GM12878 (cell line): ENCODE measurements around the gene ARSJ. TPM values are rescaled to one million over a fixed set of nuclear protein-coding genes. Genes with fewer than 3 reads are reported as not detected.

Experiments
- ATAC-seq: fragments of 200-7000 bp; cut with Tn5 transposase; 3 replicates; pipeline ENCODE4 v1.9.1; 2020; ENCODE audit warnings: mild to moderate bottlenecking, moderate library complexity
- BruUV-seq: library from RNA; stranded (reverse); fragments of 400-500 nt; replicated peaks from 2 replicates; lab custom pipeline; 2021; lab: Mats Ljungman, UMichigan
- CTCF ChIA-PET: fragments of 300-600 bp; sonication (Branson Sonifier 250); formaldehyde crosslinking; extraction: SDS; loops from one replicate; lab custom pipeline; 2021; ENCODE audit warnings: inconsistent platforms; lab: Yijun Ruan, JAX
- POLR2A ChIA-PET: fragments of 350-600 bp; formaldehyde crosslinking; extraction: SDS; loops from one replicate; lab custom pipeline; 2021; ENCODE audit warnings: inconsistent platforms; lab: Charles Lee
- RAD21 ChIA-PET: fragments of 300-600 bp; sonication (Branson Sonifier 250); formaldehyde crosslinking; loops from one replicate; lab custom pipeline; 2023; ENCODE audit warnings: antibody characterized with exemption; ENCODE audit not compliant: unreplicated experiment; lab: Charles Lee
- SMC1A ChIA-PET: fragments of 300-600 bp; sonication (Branson Sonifier 250); formaldehyde crosslinking; loops from one replicate; lab custom pipeline; 2023; ENCODE audit not compliant: unreplicated experiment, uncharacterized antibody; lab: Charles Lee
- DNase-seq: peaks from one replicate; pipeline ENCODE4 v3.0.0-alpha.2; 2011; ENCODE audit warnings: low read depth, low spot score
- FAIRE-seq: peaks from 3 replicates; lab custom pipeline; 2011; peaks lifted over from hg19 to GRCh38; lab: Jason Lieb, UNC
- H2AFZ ChIP-seq: 2 replicates; pipeline ENCODE4 v1.6.0; 2011; ENCODE audit warnings: low read depth, low read length, control low read depth; ENCODE audit not compliant: control insufficient read depth
- H3K27ac ChIP-seq: 2 replicates; pipeline ENCODE4 v1.5.1; 2011; ENCODE audit warnings: control low read depth; ENCODE audit not compliant: control insufficient read depth, insufficient read depth
- H3K27me3 ChIP-seq, 2 experiments: replicated peaks in 1 of 2; 2 replicates each; pipeline versions ENCODE4 v1.6.0 to v1.6.1; 2011; ENCODE audit warnings: low read length in 1 of 2; ENCODE audit not compliant: control insufficient read depth in 2 of 2, insufficient read depth in 2 of 2
- H3K36me3 ChIP-seq, 2 experiments: 2 replicates each; pipeline ENCODE4 v1.5.1; 2011; ENCODE audit warnings: low read length in 1 of 2; ENCODE audit not compliant: control insufficient read depth in 2 of 2, insufficient read depth in 2 of 2
- H3K4me1 ChIP-seq: 2 replicates; pipeline ENCODE4 v1.6.1; 2011; ENCODE audit warnings: mild to moderate bottlenecking, low read length, moderate library complexity, mixed read lengths; ENCODE audit not compliant: control insufficient read depth, insufficient read depth
- H3K4me2 ChIP-seq: 2 replicates; pipeline ENCODE4 v1.6.0; 2011; ENCODE audit warnings: control low read depth; ENCODE audit not compliant: control insufficient read depth, insufficient read depth
- H3K4me3 ChIP-seq: fragments of 200-600 bp; sonication (generic); 2 replicates; pipeline ENCODE4 v1.5.1; 2016
- H3K79me2 ChIP-seq: 2 replicates; pipeline ENCODE4 v1.6.0; 2011; ENCODE audit warnings: low read length; ENCODE audit not compliant: control insufficient read depth, insufficient read depth
- H3K9ac ChIP-seq: 2 replicates; pipeline ENCODE4 v1.8.0; 2011; ENCODE audit warnings: low read length, control low read depth, mixed read lengths; ENCODE audit not compliant: control insufficient read depth, insufficient read depth
- H3K9me3 ChIP-seq: replicated peaks from 3 replicates; pipeline ENCODE4 v1.5.1; 2011; ENCODE audit warnings: mild to moderate bottlenecking, low read length; ENCODE audit not compliant: control insufficient read depth, insufficient read depth
- H4K20me1 ChIP-seq: 2 replicates; pipeline ENCODE4 v1.6.0; 2011; ENCODE audit not compliant: control insufficient read depth, insufficient read depth
- ELK1 ChIP-seq: IDR thresholded peaks from 2 replicates; pipeline ENCODE4 v1.6.1; 2012; ENCODE audit warnings: low read depth, low read length, improper control_type of control experiment
- IRF4 ChIP-seq: IDR thresholded peaks from 2 replicates; pipeline ENCODE4 v1.6.1; 2011; ENCODE audit warnings: low read depth, low read length
- NFIC ChIP-seq: IDR thresholded peaks from 2 replicates; pipeline ENCODE4 v1.6.1; 2012; ENCODE audit warnings: low read depth, mild to moderate bottlenecking, inconsistent platforms, low read length, moderate library complexity
- NRF1 ChIP-seq: conservative IDR thresholded peaks from 2 replicates; pipeline ENCODE4 v1.6.1; 2011; ENCODE audit warnings: mild to moderate bottlenecking, low read depth, low read length, improper control_type of control experiment
- RUNX3 ChIP-seq: IDR thresholded peaks from 2 replicates; pipeline ENCODE4 v1.6.1; 2012; ENCODE audit warnings: low read length, inconsistent platforms
- SKIL ChIP-seq: fragments of 450-650 bp; IDR thresholded peaks from 2 replicates; pipeline ENCODE4 v1.6.1; 2017; ENCODE audit warnings: mild to moderate bottlenecking, low read depth, inconsistent platforms; ENCODE audit not compliant: poor library complexity, severe bottlenecking
- SREBF2 ChIP-seq: IDR thresholded peaks from 2 replicates; pipeline ENCODE4 v1.6.1; 2012; ENCODE audit warnings: mild to moderate bottlenecking, low read length
- TARDBP ChIP-seq: IDR thresholded peaks from 2 replicates; pipeline ENCODE4 v1.6.1; 2016; ENCODE audit warnings: borderline replicate concordance
- ZBTB33 ChIP-seq: fragments of 450-650 bp; IDR thresholded peaks from 2 replicates; pipeline ENCODE4 v1.6.1; 2017; ENCODE audit warnings: mild to moderate bottlenecking
- ZBTB40 ChIP-seq: fragments of 450-650 bp; IDR thresholded peaks from 2 replicates; pipeline ENCODE4 v1.6.1; 2016; ENCODE audit warnings: mild to moderate bottlenecking, moderate library complexity, borderline replicate concordance
- WGBS: methylation state at CpG from one replicate; pipeline ENCODE4 v1.1.6; 2016; ENCODE audit warnings: low lambda C conversion rate; ENCODE audit not compliant: insufficient replicate concordance, insufficient coverage; ENCODE audit errors: missing lambda C conversion rate; 5-methylcytosine and 5-hydroxymethylcytosine counted together
- in situ Hi-C: fragments of 300-500 bp; cut with MboI; formaldehyde crosslinking; loops from 9 replicates; pipeline ENCODE4 v1.14.3; 2018; ENCODE audit warnings: mixed read lengths
- intact Hi-C: fragments of 100-400 bp; cut with micrococcal nuclease; formaldehyde crosslinking; loops from one replicate; pipeline ENCODE4 v1.14.2; 2022; ENCODE audit not compliant: unreplicated experiment
- polyA plus RNA-seq, 11 experiments: library from polyadenylated mRNA; depleted of rRNA in 4 of 11; unstranded in 6 of 11; stranded (reverse) in 5 of 11; fragments of >200 nt; fragmentation: Nextera tagmentation in 4 of 11; fragmentation: Illumina TruSeq in 1 of 11; extraction: Ambion mirVana in 4 of 11; extraction: Trizol in 1 of 11; gene quantifications; 1 replicate in 1 of 11; 2 replicates in 10 of 11; pipeline versions ENCODE4 v1.2.1 to v1.2.3, GENCODE V29; 2011 to 2016; ENCODE audit warnings: inconsistent platforms in 2 of 11, missing spikeins in 2 of 11, low read depth in 1 of 11
- total RNA-seq, 4 experiments: library from RNA; depleted of rRNA in 3 of 4; stranded (reverse); fragments of >200 nt in 3 of 4; fragmentation: Illumina TruSeq in 1 of 4; extraction: Trizol in 1 of 4; gene quantifications; 2 replicates each; pipeline versions ENCODE4 v1.2.1 to v1.2.3, GENCODE V29; 2013 to 2021

Gene ARSJ
- total and polyA plus RNA-seq, 10 of the 15 experiments (the other 5 are each of a cell fraction or from before 2014, with no cell fraction given), result under 0.01 to 0.19 (median 0.04) TPM; not detected in 5

GRCh38 chr4:113962016-113962347 is 17.5 kb downstream of the ARSJ start (continued):
- TF ChIP-seq SKIL, result no peak
- TF ChIP-seq RUNX3, result no peak
- TF ChIP-seq ZBTB40, result no peak
- TF ChIP-seq TARDBP, result no peak

- FAIRE-seq (peak; percentile 59), ATAC-seq (no peak), DNase-seq (no peak)
- Histone ChIP-seq H3K4me3 (no peak overlapping the region), H2AFZ (no peak overlapping the region), H3K4me2 (no peak overlapping the region), H3K27me3 (no peaks in the 10 kb centered on the region; a peak in 1 of 4 replicates), H4K20me1 (no peaks in the 10 kb centered on the region), H3K36me3 (no peaks in the 10 kb centered on the region), H3K27ac (no peak overlapping the region), H3K79me2 (no peaks in the 10 kb centered on the region), H3K9ac (no peak overlapping the region), H3K9me3 (peaks cover 4% of the 10 kb centered on the region; the same call in 2 of the 3 replicates), H3K4me1 (no peaks in the 10 kb centered on the region)
- CTCF ChIA-PET, result interaction anchor here (0.5 to 1.4 kb wide), 5 partner anchors 65 to 1194 kb away, joined by 3 to 4 read pairs (median 3); no protein-coding TSS in a partner anchor
- RAD21 ChIA-PET, result interaction anchor here (0.9 to 2.2 kb wide), 2 partner anchors 110 to 123 kb away, joined by 3 to 7 read pairs; no protein-coding TSS in a partner anchor
- POLR2A ChIA-PET, result interaction anchor here (1.1 kb wide), 1 partner anchor 65 kb away, joined by 3 read pairs; no protein-coding TSS in a partner anchor
- in situ Hi-C loops (no loop called here), intact Hi-C loops (no loop called here)
- 1% methylated on average over 3 of the region's 3 CpGs for WGBS
- SMC1A ChIA-PET, result interaction anchor here (1.0 to 2.9 kb wide), 8 partner anchors 10 to 111 kb away, joined by 4 to 17 read pairs (median 6); no protein-coding TSS in a partner anchor
- BruUV-seq, result no TSS peak
- TF ChIP-seq ZBTB33 (no peak), ELK1 (no peak), NRF1 (no peak), IRF4 (no peak), SREBF2 (no peak), NFIC (no peak)
These were observed 18.6 kb downstream of the ARSJ start for GRCh38 chr4:113960684-113961321.
